Loucy (cell line): ENCODE data around the gene CNTRL.

Experiments
- H2AFZ ChIP-seq: fragments of 200-600 bp; sonication (generic); 2 replicates; pipeline ENCODE4 v1.6.0; 2016; ENCODE audit warnings: antibody characterized with exemption, mild to moderate bottlenecking, low read length, moderate library complexity
- H3F3A ChIP-seq: fragments of 200-600 bp; 2 replicates; pipeline ENCODE4 v1.6.0; 2016; ENCODE audit warnings: antibody characterized with exemption, low read depth, mild to moderate bottlenecking
- H3K27me3 ChIP-seq: fragments of 200-600 bp; sonication (generic); 2 replicates; pipeline ENCODE4 v1.6.1; 2014; ENCODE audit warnings: low read length, mild to moderate bottlenecking; ENCODE audit not compliant: insufficient read depth, poor library complexity, severe bottlenecking
- H3K36me3 ChIP-seq: fragments of 200-600 bp; sonication (generic); 2 replicates; pipeline ENCODE4 v1.6.1; 2016; ENCODE audit warnings: low read length; ENCODE audit not compliant: insufficient read depth
- H3K4me1 ChIP-seq: fragments of 200-600 bp; sonication (generic); 2 replicates; pipeline ENCODE4 v1.5.1; 2014; ENCODE audit warnings: low read length, mild to moderate bottlenecking; ENCODE audit not compliant: insufficient read depth, poor library complexity, severe bottlenecking
- H3K4me2 ChIP-seq: fragments of 200-600 bp; sonication (generic); 2 replicates; pipeline ENCODE4 v1.6.0; 2014; ENCODE audit warnings: antibody characterized with exemption, low read length, low read depth, mild to moderate bottlenecking; ENCODE audit not compliant: poor library complexity, severe bottlenecking
- H3K4me3 ChIP-seq: fragments of 200-600 bp; sonication (generic); 2 replicates; pipeline ENCODE4 v1.5.1; 2014; ENCODE audit warnings: low read length, mild to moderate bottlenecking, mixed read lengths; ENCODE audit not compliant: poor library complexity, severe bottlenecking
- H3K79me2 ChIP-seq: fragments of 200-600 bp; sonication (generic); 2 replicates; pipeline ENCODE4 v1.6.1; 2014; ENCODE audit warnings: low read length; ENCODE audit not compliant: insufficient read depth
- H3K9ac ChIP-seq: fragments of 200-600 bp; sonication (generic); 2 replicates; pipeline ENCODE4 v1.6.0; 2014; ENCODE audit warnings: mild to moderate bottlenecking, low read depth, low read length, moderate library complexity; ENCODE audit not compliant: poor library complexity, severe bottlenecking
- H3K9me2 ChIP-seq: fragments of 200-600 bp; sonication (generic); replicated peaks from 2 replicates; pipeline ENCODE4 v1.6.1; 2016; ENCODE audit warnings: low read depth, low read length, mixed read lengths
- H3K9me3 ChIP-seq: fragments of 200-600 bp; sonication (generic); 2 replicates; pipeline ENCODE4 v1.6.1; 2014; ENCODE audit warnings: mild to moderate bottlenecking, antibody characterized with exemption, low read length, low read depth; ENCODE audit not compliant: insufficient read depth
- H4K20me1 ChIP-seq: fragments of 200-600 bp; sonication (generic); 2 replicates; pipeline ENCODE4 v1.6.0; 2014; ENCODE audit warnings: antibody characterized with exemption, low read length, mild to moderate bottlenecking; ENCODE audit not compliant: insufficient read depth, poor library complexity, severe bottlenecking
- EZH2phosphoT487 ChIP-seq: fragments of 200-600 bp; IDR thresholded peaks from 2 replicates; pipeline ENCODE4 v1.6.1; 2018; ENCODE audit warnings: antibody characterized with exemption, mild to moderate bottlenecking, moderate library complexity, borderline replicate concordance
- TF ChIP-seq, protein P1 (sequence below): fragments of 200-600 bp; sonication (generic); conservative IDR thresholded peaks from 2 replicates; pipeline ENCODE4 v1.5.1; 2014; ENCODE audit warnings: mild to moderate bottlenecking, antibody characterized with exemption, low read length

Gene CNTRL

DNA sequence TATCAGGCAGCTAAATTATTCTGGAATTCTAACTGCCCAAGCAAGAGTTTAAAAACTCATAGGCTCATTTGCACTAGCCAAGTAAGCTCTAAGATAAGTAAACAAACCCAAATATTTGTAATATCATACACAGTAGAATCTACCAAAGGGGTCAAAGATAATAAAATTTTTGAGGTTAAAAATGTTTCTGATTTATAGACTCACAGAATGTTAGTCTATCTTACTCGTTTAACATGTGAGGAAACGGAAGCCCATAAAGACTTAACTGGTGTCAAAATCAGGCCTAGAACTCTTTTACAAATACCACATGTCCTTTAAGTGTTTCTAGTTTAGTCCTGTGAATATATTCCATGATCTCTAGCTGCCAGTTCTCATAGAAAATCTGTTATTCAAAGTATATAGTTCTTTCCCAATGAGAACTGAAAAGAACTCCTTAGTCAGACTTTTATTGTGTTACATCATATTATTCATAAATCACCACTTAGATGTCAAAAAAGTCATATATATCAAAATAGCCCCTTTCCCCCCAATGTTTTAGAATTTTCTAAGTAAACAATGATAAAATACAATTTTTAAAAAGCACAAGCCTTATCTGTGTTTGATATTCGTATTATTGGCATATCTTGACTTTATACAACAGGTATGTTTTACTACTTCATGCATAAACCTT is 113.0 kb downstream of the CNTRL start:
- Histone ChIP-seq H3K36me3 (peaks cover 47% of the 10 kb centered on the region; the same call in 1 of the 2 replicates), H3F3A (no peaks in the 10 kb centered on the region), H3K79me2 (peaks cover 98% of the 10 kb centered on the region), H3K9me2 (no peaks in the 10 kb centered on the region), H3K4me3 (no peak overlapping the region), H3K4me1 (peaks cover 42% of the 10 kb centered on the region), H3K4me2 (peak overlapping the region; percentile 13), H3K27me3 (no peaks in the 10 kb centered on the region), H2AFZ (no peak overlapping the region), H4K20me1 (peaks cover 88% of the 10 kb centered on the region), H3K9ac (no peak overlapping the region), H3K9me3 (no peaks in the 10 kb centered on the region)
- TF ChIP-seq EZH2phosphoT487 = peak; percentile 50; the same call in 1 of the 2 replicates
- TF ChIP-seq, protein P1, sequence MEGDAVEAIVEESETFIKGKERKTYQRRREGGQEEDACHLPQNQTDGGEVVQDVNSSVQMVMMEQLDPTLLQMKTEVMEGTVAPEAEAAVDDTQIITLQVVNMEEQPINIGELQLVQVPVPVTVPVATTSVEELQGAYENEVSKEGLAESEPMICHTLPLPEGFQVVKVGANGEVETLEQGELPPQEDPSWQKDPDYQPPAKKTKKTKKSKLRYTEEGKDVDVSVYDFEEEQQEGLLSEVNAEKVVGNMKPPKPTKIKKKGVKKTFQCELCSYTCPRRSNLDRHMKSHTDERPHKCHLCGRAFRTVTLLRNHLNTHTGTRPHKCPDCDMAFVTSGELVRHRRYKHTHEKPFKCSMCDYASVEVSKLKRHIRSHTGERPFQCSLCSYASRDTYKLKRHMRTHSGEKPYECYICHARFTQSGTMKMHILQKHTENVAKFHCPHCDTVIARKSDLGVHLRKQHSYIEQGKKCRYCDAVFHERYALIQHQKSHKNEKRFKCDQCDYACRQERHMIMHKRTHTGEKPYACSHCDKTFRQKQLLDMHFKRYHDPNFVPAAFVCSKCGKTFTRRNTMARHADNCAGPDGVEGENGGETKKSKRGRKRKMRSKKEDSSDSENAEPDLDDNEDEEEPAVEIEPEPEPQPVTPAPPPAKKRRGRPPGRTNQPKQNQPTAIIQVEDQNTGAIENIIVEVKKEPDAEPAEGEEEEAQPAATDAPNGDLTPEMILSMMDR = no peak

DNA sequence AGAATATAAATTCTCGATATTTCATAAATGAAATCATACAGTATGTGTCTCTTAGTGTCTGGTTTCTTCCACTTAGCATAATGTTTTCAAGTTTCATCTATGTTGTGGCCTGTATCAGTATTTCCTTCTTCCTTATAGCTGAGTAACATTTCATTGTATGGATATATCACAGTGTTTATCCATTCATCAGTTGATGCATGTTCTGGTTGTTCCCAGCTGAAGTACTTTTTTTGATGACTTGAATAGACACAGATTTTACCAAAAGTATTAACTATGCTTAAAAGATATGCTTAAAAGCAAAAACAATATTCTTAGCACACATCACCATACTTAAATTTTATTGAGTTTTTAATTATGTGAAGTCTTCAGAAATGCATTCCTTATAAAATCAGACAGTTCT is 114.3 kb downstream of the CNTRL start:
- Histone ChIP-seq H3K27me3 (no peaks in the 10 kb centered on the region), H3K4me3 (no peak overlapping the region), H3F3A (no peaks in the 10 kb centered on the region), H4K20me1 (peaks cover 99% of the 10 kb centered on the region), H3K4me1 (peaks cover 52% of the 10 kb centered on the region), H3K36me3 (peaks cover 35% of the 10 kb centered on the region; the same call in 1 of the 2 replicates), H3K4me2 (no peak overlapping the region), H3K9ac (no peak overlapping the region), H2AFZ (no peak overlapping the region), H3K9me3 (no peaks in the 10 kb centered on the region), H3K79me2 (peaks cover 98% of the 10 kb centered on the region), H3K9me2 (no peaks in the 10 kb centered on the region)
- TF ChIP-seq, protein P1 = no peak
- no peak for TF ChIP-seq EZH2phosphoT487

DNA sequence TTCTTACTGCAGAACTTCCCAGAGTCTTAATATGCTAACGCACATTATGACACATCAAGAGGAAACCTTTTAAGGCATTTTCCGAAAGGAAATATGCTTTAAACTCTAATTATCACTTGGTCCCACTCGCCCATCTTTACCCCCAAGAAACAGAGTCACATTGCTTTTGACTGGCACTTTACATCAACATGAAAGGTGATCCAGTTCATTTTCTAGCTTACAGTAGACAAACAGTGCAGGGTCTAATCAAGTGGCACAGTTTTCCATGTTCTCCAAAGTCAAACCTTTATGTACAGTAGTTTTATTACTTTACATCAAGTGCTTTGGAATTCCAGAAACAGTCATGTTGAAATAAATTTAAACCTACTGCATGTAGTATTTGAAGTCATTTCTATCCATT is 114.9 kb downstream of the CNTRL start:
- no peak for TF ChIP-seq EZH2phosphoT487
- TF ChIP-seq, protein P1 = no peak
- H3K79me2 ChIP-seq = peaks cover 99% of the 10 kb centered on the region
- H2AFZ ChIP-seq = no peak overlapping the region
- no peaks in the 10 kb centered on the region for H3K27me3 ChIP-seq
- no peak overlapping the region for H3K4me3 ChIP-seq
- no peaks in the 10 kb centered on the region for H3K9me2 ChIP-seq
- H3K36me3 ChIP-seq = peaks cover 30% of the 10 kb centered on the region; the same call in 1 of the 2 replicates
- H3K9ac ChIP-seq = no peak overlapping the region
- no peak overlapping the region for H3K4me2 ChIP-seq
- no peaks in the 10 kb centered on the region for H3F3A ChIP-seq
- H3K9me3 ChIP-seq = no peaks in the 10 kb centered on the region
- H4K20me1 ChIP-seq = peaks cover 99% of the 10 kb centered on the region
- peaks cover 53% of the 10 kb centered on the region for H3K4me1 ChIP-seq
